RPMI8226 (cell line): Measurements from ENCODE around the gene GUCY1A1.

Source experiments
- DNase-seq: peaks from one replicate; pipeline ENCODE4 v3.0.0-alpha.2; 2015

GUCY1A1 gene

DNA sequence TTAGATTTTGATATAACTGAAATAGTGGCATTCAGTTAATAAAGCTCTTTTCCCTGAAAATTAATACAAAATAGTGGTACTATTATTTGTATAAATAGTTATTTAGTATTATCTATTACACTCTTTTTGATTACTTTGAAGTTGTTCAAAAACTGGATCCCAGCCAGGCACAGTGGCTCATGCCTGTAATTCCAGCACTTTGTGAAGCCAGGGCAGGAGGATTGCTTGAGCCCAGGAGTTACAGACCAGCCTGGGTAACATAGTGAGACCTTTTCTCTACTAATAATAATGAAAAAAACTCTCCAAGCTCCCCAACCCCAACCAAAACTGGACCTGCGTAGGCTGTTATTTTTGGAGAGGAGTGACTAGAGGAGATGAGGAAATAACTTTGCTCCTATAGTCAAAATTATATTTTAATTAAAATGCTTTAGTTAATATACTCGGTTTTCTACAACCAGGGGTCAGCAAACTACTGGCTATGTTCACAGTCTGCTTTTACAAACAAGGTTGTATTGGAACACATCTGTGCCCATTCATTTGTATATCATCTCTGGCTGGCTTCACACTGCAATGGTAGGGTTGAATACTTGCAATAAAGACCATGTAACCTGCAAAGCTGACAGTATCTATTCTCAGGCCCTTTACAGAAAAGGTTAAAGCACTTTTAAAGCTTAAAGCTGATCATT, 27.6 kb downstream of the GUCY1A1 start:
- no peak for DNase-seq

DNA sequence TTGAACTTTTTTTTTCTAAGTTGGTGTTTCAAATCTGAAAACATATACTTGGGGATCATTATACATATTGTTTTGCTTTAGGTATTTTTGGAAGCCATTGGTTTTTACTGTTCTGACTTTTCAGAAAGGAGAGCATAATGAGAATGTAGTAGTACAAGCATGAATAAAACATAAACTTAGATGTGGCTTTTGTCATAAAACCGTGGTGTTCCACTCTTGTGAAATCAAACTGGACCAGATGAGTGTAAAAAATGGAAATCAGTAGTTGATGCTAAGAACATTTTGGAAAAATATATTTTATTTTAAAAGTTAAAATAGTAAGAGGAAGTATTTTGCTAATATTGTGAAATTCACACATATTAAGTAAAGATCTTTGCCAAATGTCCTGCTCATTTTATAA, 29.6 kb downstream of the GUCY1A1 start:
- DNase-seq: no peak

DNA sequence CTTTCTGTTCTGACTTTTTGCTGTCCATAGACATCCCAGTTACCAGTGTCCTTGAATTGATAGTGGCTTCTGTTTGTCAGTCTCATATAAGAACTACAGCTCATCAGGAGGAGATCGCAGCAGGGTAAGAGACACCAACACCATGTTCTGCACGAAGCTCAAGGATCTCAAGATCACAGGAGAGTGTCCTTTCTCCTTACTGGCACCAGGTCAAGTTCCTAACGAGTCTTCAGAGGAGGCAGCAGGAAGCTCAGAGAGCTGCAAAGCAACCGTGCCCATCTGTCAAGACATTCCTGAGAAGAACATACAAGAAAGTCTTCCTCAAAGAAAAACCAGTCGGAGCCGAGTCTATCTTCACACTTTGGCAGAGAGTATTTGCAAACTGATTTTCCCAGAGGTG, 30.1 kb downstream of the GUCY1A1 start:
- no peak for DNase-seq

DNA sequence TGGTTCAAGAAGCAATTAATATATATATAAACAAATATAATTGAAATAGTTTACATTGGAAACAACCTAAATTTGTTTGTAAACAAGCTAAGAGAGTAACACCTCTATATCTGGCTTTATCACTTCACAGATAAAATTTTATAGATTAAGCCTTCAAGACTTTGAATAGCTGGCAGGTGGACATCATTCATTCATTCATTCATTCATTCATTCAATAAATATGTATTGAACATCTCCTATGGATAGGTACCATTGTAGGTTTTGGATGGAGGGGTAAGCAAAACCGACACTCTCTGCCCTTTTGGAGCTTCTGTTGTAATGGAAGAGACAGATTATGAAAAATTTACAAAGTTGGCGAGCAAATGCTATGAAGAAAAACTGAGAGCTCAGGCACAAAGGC, 35.2 kb downstream of the GUCY1A1 start:
- DNase-seq: no peak

DNA sequence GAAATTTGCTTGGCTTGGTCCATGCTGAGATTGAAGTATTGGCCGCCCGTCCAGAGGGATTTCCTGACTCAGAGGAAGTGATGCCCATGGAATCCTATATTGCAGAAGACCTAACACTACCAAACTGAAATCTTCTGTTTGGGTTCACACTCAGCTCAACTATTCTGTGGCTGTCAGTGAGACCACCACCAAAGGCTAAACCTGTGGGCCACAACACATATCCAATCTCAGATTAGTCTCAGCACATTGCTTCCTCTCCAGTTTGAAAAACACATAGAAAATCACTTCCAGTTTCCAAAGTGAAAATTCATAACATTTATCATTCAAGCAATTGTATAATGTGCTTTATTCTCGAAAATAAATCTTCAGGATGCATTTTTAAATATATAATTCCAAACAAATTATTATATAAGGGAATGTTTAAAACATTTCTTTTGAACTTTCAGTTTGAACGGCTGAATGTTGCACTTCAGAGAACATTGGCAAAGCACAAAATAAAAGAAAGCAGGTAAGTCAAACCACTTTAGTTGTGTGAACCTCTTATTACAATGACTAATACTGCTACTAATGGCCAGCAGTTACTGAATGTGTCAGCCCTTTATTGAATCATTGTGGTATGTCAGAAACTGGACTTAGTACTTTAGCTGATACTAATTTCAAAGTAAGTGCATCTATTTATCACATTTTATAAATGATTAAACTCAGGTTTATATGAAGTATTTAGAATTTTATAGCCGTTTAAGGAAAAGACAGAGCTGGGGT, 37.0 kb downstream of the GUCY1A1 start:
- no peak for DNase-seq

DNA sequence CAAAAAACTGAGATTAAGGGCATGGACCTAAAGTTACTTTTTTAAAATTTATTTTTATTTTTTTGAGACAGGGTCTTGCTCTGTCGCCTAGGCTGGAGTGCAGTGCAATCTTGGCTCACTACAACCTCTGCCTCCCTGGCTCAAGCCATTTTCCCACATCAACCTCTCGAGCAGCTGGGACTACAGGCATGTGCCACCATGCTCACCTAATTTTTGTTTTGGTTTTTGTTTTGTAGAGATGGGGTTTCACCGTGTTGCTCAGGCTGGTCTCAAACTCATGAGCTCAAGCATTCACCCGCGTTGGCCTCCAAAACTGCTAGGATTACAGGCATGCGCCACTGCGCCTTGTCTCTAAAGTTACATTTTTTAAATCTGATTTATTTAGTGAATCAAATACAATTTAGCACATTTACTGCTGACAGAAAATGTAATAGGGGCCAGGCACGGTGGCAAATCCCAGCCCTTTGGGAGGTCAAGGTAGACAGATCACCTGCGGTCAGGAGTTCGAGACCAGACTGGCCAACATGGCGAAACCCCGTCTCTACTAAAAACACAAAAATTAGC, 38.3 kb downstream of the GUCY1A1 start:
- no peak for DNase-seq

DNA sequence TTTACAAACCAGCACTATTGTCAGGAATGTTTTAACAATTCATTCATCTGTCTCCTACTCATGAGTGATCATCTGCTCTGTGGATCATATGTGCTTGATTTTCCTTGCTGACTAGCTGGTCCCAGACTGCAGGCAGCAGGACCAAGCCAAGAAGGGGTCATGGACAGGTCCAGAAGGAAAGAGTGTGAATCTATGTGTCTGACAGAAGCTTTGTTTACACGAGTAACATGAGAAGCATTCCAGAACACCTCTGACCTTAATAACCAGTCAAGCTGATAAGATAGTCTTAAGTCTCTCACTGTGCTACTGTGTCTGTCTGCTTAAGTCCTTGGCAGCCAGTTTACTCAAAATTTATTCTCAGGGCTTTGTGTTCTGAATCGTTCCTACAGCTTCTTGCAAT, 39.0 kb downstream of the GUCY1A1 start:
- DNase-seq: no peak

DNA sequence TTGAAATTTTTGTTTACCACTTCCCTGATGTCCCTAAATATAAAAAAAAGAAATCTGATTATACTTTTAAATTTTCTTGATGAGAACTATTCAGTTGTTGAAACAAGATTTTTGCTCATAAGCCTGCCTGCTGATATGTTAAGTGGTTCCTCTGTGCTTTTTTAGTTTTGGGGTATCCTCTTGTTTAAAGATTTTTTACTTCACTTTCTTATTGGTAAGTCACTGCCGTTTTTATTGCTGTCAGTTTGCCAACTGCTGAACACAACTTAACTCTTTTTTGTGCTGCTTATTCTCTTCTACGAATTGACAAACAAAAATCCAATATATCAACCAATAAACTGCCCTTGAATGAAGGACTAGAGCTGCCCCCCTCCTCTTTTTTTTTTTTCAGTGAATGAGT, 39.5 kb downstream of the GUCY1A1 start:
- no peak for DNase-seq

DNA sequence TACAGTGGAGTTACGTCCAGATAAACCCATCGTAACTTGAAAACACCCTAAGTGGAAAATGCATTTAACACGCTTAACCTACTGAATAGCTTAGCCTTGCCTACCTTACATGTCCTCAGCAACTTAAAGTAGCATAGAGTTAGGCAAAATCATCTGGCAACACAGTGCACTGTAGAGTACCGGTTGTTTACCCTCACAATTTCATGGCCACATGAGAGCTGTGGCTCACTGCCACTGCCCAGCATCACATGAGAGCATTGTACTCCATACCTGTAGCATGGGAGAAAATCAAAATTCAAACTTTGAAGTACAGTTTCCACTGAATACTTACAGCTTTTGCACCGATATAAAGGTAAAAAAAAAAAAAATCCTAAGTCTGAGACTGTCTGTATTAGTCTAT, 40.6 kb downstream of the GUCY1A1 start:
- DNase-seq: no peak

DNA sequence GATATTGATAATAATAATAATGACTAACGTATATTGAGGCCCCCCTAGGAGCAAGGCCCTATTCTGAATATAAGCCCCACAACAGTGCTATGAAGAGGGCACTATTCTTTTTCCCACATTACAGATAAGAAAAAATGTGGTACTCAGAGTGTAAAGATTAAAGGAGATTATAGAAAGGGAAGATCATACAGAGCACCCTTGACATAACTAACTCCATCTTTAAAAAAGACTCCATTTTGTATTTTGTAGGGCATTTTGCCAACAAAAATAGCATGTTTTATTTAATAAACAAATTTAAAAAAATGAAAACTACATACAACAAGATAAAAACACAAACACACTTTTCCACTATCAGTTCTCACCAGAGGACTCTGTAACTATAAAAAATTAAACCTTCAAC, 42.1 kb downstream of the GUCY1A1 start:
- no peak for DNase-seq

DNA sequence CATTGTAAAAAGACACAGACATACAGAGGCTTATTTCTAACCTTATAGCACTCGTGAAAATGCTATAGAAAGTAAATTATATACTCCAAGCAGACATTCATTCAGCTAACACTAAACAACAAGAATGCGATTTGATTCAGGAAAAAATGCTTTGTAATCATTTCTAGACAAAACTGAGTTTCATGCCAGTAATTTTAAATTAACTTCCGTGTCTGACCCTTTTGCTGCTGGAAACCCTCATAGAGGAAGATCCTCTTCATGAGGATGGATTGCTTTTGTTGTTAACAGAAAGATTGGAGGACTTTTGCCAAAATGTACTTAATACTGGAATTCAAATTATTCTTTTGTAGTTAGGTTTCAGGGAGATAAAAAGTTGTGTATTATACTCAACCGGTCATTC, 43.3 kb downstream of the GUCY1A1 start:
- no peak for DNase-seq

DNA sequence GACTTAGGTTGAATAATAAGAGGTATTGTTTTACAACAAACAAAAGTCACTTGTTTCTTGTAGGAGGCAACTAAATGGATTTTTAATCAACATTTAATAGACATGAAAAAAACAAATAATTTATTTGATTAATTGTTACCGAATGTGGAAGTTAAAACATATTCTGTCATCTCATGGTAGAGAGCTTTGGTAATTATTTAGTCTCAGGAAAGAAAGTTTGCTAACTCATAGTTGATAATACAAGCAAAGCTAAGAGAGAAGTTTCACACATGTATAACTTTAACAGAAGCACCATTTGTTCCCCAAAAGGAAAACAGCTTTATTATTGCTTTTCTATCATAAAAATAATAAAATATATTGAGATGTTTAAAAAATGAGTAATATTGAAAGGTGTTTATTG, 44.9 kb downstream of the GUCY1A1 start:
- DNase-seq: no peak

DNA sequence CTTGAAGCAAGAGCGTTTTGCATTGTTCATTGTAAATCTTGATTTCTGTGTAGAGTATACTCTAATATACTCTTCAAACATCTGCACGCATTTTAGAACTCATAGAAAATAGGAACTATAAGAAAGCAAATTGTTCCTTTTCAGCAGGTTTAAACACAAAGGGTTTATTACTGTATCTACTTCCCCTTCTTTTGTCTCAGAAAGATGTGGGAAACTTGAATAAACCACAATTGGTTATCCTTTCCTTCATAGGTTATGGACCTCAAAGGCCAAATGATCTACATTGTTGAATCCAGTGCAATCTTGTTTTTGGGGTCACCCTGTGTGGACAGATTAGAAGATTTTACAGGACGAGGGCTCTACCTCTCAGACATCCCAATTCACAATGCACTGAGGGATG, 46.2 kb downstream of the GUCY1A1 start:
- DNase-seq: no peak

DNA sequence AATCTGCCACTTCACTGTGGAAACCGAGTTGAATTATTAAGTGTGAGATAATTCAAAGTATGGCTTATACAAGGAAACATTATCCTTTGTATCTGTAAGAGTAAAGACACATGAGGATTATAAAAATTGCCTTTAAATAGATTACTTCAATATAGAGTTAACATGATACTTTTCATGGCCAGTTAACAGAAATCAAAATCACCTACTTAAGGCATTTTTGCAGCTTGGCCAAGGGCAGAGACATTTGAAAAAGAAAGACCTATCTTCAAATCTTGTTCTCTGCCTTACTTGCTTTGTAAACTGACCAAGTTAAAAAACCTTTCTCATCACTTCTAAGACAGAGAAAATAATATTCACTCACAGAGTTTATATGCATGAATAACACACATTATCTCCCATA, 47.3 kb downstream of the GUCY1A1 start:
- no peak for DNase-seq

DNA sequence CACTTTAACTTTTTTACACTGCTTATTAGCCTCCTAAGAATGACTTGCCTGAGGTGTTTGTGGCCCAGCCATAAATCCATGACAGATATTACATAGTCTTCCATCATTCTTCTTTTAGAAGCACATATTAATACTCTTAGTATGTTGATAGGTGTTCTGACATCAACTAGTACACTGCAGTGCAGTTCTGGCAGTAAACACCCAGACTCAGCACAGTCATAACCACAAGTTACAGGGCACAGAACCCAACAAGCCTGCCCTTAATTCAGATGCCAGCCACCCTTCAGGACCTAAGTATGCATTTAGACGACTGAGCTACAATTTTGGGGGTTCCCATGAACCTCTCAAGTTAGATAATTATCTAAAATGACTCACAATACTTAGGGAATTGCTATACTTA, 55.7 kb downstream of the GUCY1A1 start:
- no peak for DNase-seq

DNA sequence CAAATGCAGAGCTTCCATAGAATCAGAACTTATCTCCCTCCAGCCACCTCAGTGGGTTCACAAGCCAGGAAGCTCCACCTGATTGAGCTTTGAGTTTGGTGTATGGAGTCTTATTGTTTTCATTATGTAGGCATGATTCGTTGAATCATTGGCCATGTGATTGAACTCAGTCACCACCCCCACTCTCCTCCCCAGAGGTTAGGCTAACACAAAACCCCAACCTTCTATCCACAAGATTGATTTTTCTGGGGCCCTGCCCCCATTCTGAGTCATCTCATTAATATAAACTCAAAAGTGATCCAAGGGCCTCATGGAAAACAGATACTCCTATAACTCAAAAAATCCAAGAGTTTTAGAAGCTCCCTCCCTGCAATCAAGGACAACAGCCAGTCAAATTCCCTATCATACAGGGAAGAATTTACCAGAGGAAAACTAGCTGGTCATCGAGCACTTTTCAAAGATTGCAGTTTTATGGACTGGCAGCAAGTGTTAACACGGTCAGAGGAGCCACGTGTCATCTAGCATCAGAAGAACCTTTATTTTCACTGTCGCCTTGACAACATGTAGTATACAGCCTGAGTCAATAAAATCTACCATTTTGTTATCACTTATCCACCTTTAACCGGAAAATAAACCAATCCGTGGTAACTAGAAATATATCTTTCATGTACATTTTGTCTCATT, 56.3 kb downstream of the GUCY1A1 start:
- DNase-seq: no peak

DNA sequence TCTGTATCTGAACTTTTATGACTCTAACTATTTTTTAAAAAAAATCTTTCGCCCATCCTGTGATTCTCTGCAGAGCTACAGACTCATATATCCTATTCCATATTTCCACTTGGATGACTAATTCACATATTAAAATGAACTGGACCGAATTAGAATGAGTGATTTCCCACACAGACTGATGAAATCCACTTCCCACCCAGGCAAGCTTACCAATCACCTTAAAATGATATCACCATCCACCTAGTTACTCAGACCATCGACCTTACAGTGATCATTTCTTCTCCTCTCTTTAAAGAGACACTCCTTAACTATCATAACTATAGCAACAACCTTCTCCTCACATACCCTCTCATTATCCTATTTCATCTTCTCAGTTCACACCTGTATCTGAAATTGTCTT, 58.1 kb downstream of the GUCY1A1 start:
- no peak for DNase-seq

DNA sequence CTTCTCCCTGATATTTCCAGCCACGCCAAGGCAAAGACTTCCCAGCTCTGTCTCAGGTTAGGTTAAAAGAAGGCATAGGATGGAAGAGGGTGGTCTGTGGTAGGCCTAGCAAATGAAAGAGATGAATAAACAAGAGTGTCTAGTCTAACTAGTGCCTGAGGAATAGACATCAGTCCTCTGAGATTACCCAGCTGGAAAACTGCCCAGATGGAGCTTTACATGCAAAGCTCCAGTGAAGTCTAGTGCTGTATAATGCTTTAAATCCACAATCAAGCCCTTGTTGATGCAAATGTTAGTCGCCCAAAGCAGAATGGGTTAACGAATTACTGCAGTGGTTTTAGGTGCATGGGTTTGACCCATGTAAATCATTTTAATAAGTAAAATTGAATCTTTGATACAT, 67.4 kb downstream of the GUCY1A1 start:
- no peak for DNase-seq

DNA sequence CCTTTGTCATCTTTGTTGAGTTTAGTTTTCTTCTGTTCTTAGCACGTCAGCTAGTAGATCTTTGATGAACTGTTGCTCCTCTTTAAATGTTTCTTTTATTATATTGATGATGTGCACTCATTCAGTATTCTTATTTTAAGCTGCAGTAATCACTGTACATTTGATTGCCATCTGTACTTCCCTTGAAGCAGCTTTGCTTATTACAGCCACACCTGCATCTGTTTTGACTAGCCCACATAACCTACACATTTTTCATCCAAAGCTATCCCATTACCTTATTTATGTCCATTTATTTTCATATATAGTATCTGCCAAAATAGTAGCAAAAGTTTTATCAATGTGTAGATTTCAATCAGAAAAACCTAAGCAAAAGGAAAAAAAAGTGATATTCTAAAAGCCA, 68.3 kb downstream of the GUCY1A1 start:
- no peak for DNase-seq

DNA sequence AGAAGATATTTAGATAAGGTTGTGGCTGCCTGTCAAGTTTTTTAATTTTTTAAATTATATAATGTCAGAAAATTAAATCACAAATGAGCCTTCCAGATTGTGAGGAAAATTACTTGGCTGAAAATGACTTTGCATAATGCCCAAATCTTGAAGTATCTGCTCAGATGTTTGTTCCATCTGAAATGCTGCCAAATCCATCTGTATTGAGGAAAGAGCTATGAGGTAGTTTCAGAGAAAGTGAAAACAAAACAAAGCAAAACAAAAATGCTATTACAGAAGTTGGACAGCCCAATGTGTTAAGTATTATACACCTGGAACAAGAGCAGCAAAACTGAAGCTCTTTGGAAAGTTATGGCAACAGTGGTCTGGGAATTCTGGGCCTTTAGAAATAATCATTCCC, 68.8 kb downstream of the GUCY1A1 start:
- no peak for DNase-seq

DNA sequence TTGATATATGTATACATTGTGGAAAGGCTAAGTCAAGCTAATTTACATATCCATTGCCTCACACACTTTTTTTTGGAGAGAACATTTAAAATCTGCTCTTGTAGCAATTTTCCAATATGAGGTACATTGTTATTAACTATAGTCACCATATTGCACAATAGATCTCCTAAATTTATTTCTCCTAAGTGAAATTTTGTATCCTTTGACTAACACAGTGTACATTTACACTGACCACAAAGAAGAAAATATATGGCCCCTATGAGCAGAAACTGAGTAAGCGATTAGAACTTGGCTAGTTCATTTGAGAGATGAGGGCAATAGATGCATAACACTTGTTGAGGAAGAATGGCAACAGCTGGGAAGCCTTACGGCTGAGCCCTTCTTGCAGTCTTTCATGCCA, 71.9 kb downstream of the GUCY1A1 start:
- no peak for DNase-seq

DNA sequence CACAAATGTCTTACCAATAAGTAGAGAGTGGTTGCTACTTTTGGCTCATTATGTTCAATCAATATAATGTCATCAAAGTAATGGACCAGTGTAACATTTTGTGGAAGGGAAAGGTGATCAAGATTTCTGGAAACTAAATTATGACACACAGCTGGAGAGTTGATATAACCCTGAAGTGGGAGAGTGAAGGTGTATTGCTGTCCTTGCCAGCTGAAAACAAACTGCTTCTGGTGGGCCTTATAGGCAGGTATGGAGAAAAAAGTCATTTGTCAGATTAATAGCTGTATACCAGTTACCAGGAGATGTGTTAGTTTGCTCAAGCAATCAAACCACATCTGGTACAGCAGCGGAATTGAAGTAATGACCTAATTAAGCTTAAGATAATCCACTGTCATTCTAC, 74.9 kb downstream of the GUCY1A1 start:
- DNase-seq: no peak

DNA sequence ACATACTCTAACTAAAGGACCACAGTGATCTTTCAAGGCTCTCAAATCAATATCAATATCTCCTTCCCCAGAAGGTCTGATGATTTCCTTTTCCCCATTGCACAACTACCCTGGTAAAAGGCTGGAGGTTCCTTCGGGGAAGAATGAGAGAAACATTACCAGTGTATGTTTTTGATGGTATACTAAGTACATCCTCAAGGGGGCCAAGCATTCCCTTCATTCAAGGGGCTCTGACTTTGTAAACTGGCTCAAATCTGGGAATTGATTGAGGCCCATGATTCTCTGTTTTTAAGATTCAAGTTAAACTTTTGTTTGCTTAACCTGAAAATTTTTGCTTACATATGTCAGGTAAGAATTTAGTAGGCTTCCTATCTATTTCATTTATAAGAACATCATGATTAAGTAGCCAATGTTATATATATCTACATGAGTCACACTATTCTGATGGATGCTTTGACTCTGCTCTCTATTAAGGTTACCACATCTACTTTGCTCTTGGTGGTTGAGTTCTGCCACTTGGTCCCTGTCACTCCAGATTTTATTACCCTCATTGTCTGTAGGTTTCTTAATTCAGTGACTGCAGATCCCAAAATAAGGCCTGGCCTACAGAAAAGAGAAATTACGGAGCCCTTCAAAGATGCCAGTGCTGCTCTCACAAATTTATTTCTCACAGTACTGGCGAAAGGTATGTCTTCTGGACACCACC, 75.8 kb downstream of the GUCY1A1 start:
- no peak for DNase-seq
